ENCODE measurements around the gene CTNNAL1.

GRCh38 chr9:108960331-108960730 lies 53.0 kb downstream of the CTNNAL1 start:
- no peak for TF ChIP-seq CTCF (IDR thresholded peaks at IDR 0.05)
- no peak for TF ChIP-seq POLR2A (IDR thresholded peaks at IDR 0.05)

Measured in thyroid gland (tissue), 4 donors.